Measurements from ENCODE around the gene MYO16. TPM values are rescaled to one million over a fixed set of nuclear protein-coding genes. Genes with fewer than 3 reads are reported as not detected.
A peak's percentile ranks its signal among the peaks of the same experiment; 100 is the strongest.

The MYO16 gene
- total RNA-seq, 2 donors from 2014 or later: 1.6 to 3.2 TPM

GRCh38 chr13:109150696-109151095, 521.3 kb downstream of the MYO16 start:
- intact Hi-C loops (cut with DNase I): no loop called here
- ATAC-seq (no peak), DNase-seq (no peak)

- intact Hi-C loops (cut with DNase I): no loop called here
- ATAC-seq: no peak
These were observed 521.8 kb downstream of the MYO16 start for GRCh38 chr13:109151255-109151654.

GRCh38 chr13:109151696-109152095, 522.3 kb downstream of the MYO16 start:
- intact Hi-C loops (cut with DNase I): no loop called here
- no peak for DNase-seq
- no peak for ATAC-seq

More at GRCh38 chr13:109151255-109151654, 521.8 kb downstream of the MYO16 start:
- DNase-seq: no peak

GRCh38 chr13:109152311-109152820, 523.0 kb downstream of the MYO16 start:
- intact Hi-C loops (cut with DNase I): no loop called here
- ATAC-seq (no peak), DNase-seq (no peak)

GRCh38 chr13:109152941-109153340, 523.5 kb downstream of the MYO16 start:
- intact Hi-C loops (cut with DNase I): no loop called here

GRCh38 chr13:109154146-109154545, 524.7 kb downstream of the MYO16 start:
- DNase-seq (no peak), ATAC-seq (no peak)
- intact Hi-C loops (cut with DNase I): no loop called here

More at GRCh38 chr13:109152941-109153340, 523.5 kb downstream of the MYO16 start:
- no peak for DNase-seq
- ATAC-seq: no peak

- ATAC-seq (no peak), DNase-seq (no peak)
- intact Hi-C loops (cut with DNase I): no loop called here
These were observed 525.1 kb downstream of the MYO16 start for GRCh38 chr13:109154546-109154945.

- no peak for DNase-seq
- intact Hi-C loops (cut with DNase I): no loop called here
- peak in 1 of 2 donors; percentile 50 for ATAC-seq
These were observed 525.8 kb downstream of the MYO16 start for GRCh38 chr13:109154966-109155761.

GRCh38 chr13:109156181-109156935, 526.9 kb downstream of the MYO16 start:
- intact Hi-C loops (cut with DNase I): no loop called here
- DNase-seq (no peak), ATAC-seq (peak; percentile 46 to 72)

- no peak for DNase-seq
- ATAC-seq: peak in 1 of 2 donors; percentile 28
- intact Hi-C loops (cut with DNase I): no loop called here
These were observed 527.9 kb downstream of the MYO16 start for GRCh38 chr13:109157275-109157674.

- DNase-seq (no peak), ATAC-seq (no peak)
- intact Hi-C loops (cut with DNase I): no loop called here
These were observed 529.0 kb downstream of the MYO16 start for GRCh38 chr13:109158383-109158782.

- ATAC-seq (no peak), DNase-seq (no peak)
- intact Hi-C loops (cut with DNase I): no loop called here
These were observed 530.4 kb downstream of the MYO16 start for GRCh38 chr13:109159650-109160309.

GRCh38 chr13:109160357-109160756, 530.9 kb downstream of the MYO16 start:
- intact Hi-C loops (cut with DNase I): no loop called here
- ATAC-seq (no peak), DNase-seq (no peak)

- ATAC-seq: no peak
- intact Hi-C loops (cut with DNase I): no loop called here
- DNase-seq: no peak
These were observed 531.7 kb downstream of the MYO16 start for GRCh38 chr13:109160887-109161669.

- no peak for DNase-seq
- intact Hi-C loops (cut with DNase I): no loop called here
- no peak for ATAC-seq
These were observed 533.0 kb downstream of the MYO16 start for GRCh38 chr13:109162248-109163036.

GRCh38 chr13:109163037-109163379, 533.6 kb downstream of the MYO16 start:
- intact Hi-C loops (cut with DNase I): no loop called here
- DNase-seq: no peak
- no peak for ATAC-seq

GRCh38 chr13:109165417-109165904, 536.0 kb downstream of the MYO16 start:
- DNase-seq (no peak), ATAC-seq (no peak)
- intact Hi-C loops (cut with DNase I): no loop called here

- DNase-seq: no peak
- intact Hi-C loops (cut with DNase I): no loop called here
- ATAC-seq: peak in 1 of 2 donors; percentile 25
These were observed 537.4 kb downstream of the MYO16 start for GRCh38 chr13:109166804-109167203.
